ENCODE results near the gene AIG1.
"Not testable (repeated sequence)": the region's sequence is repeated elsewhere in the genome, so short reads cannot be mapped to it uniquely, and the experiment has no call there.

Gene AIG1

GRCh38 chr6:143339223-143339622 is 278.5 kb downstream of the AIG1 start:
- Histone ChIP-seq H3K4me1 (ENCODE audit: insufficient read depth, poor library complexity, severe bottlenecking) (peaks cover 38% of the 10 kb centered on the region), H3K27ac (ENCODE audit: poor library complexity, severe bottlenecking) (peak overlapping the region; percentile 97), H3K36me3 (ENCODE audit: low read depth) (peaks cover 12% of the 10 kb centered on the region), H3K27me3 (ENCODE audit: insufficient read depth, poor library complexity, severe bottlenecking) (no peaks in the 10 kb centered on the region), H3K9me3 (ENCODE audit: severe bottlenecking) (no peaks in the 10 kb centered on the region), H3K4me3 (ENCODE audit: severe bottlenecking) (no peak overlapping the region)
- TF ChIP-seq, protein P1, sequence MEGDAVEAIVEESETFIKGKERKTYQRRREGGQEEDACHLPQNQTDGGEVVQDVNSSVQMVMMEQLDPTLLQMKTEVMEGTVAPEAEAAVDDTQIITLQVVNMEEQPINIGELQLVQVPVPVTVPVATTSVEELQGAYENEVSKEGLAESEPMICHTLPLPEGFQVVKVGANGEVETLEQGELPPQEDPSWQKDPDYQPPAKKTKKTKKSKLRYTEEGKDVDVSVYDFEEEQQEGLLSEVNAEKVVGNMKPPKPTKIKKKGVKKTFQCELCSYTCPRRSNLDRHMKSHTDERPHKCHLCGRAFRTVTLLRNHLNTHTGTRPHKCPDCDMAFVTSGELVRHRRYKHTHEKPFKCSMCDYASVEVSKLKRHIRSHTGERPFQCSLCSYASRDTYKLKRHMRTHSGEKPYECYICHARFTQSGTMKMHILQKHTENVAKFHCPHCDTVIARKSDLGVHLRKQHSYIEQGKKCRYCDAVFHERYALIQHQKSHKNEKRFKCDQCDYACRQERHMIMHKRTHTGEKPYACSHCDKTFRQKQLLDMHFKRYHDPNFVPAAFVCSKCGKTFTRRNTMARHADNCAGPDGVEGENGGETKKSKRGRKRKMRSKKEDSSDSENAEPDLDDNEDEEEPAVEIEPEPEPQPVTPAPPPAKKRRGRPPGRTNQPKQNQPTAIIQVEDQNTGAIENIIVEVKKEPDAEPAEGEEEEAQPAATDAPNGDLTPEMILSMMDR (IDR thresholded peaks at IDR 0.05; ENCODE audit: poor library complexity, severe bottlenecking): no peak
- no peak for DNase-seq (ENCODE audit: low spot score)
- peak; percentile 63 for ATAC-seq (ENCODE audit: low read depth)

DNA sequence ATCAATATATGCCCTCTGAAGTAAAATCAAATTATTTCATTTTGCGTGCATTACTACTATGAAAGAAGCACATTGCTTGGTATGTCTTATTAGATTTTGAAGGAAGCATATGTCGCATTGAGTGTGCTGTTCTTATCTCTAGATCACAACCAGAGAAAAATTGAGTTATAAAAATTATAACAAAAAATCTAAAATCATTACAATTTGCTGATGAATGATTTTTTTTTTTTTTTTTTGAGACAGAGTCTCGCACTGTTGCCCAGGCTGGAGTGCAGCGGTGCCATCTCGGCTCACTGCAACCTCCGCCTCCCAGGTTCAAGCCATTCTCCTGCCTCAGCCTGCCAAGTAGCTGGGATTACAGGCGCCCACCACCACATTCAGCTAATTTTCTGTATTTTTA is 284.8 kb downstream of the AIG1 start:
- DNase-seq (ENCODE audit: low spot score); ATAC-seq (ENCODE audit: low read depth); H3K4me1 ChIP-seq (ENCODE audit: insufficient read depth, poor library complexity, severe bottlenecking); H3K4me3 ChIP-seq (ENCODE audit: severe bottlenecking); H3K27me3 ChIP-seq (ENCODE audit: insufficient read depth, poor library complexity, severe bottlenecking); H3K36me3 ChIP-seq (ENCODE audit: low read depth); H3K27ac ChIP-seq (ENCODE audit: poor library complexity, severe bottlenecking); H3K9me3 ChIP-seq (ENCODE audit: severe bottlenecking): not testable (repeated sequence)

- Histone ChIP-seq H3K4me3 (ENCODE audit: severe bottlenecking) (no peak overlapping the region), H3K36me3 (ENCODE audit: low read depth) (no peaks in the 10 kb centered on the region), H3K9me3 (ENCODE audit: severe bottlenecking) (no peaks in the 10 kb centered on the region), H3K4me1 (ENCODE audit: insufficient read depth, poor library complexity, severe bottlenecking) (peaks cover 2% of the 10 kb centered on the region), H3K27ac (ENCODE audit: poor library complexity, severe bottlenecking) (no peak overlapping the region), H3K27me3 (ENCODE audit: insufficient read depth, poor library complexity, severe bottlenecking) (no peaks in the 10 kb centered on the region)
- ATAC-seq (ENCODE audit: low read depth): no peak
- no peak for DNase-seq (ENCODE audit: low spot score)
- TF ChIP-seq, protein P1 (IDR thresholded peaks at IDR 0.05; ENCODE audit: poor library complexity, severe bottlenecking): no peak
Observed at GRCh38 chr6:143346004-143346403, 285.3 kb downstream of the AIG1 start.

GRCh38 chr6:143348531-143348930 is 287.8 kb downstream of the AIG1 start:
- H3K4me1 ChIP-seq (ENCODE audit: insufficient read depth, poor library complexity, severe bottlenecking): peaks cover 2% of the 10 kb centered on the region
- no peak overlapping the region for H3K27ac ChIP-seq (ENCODE audit: poor library complexity, severe bottlenecking)
- TF ChIP-seq, protein P1 (IDR thresholded peaks at IDR 0.05; ENCODE audit: poor library complexity, severe bottlenecking): no peak
- no peak overlapping the region for H3K4me3 ChIP-seq (ENCODE audit: severe bottlenecking)
- H3K9me3 ChIP-seq (ENCODE audit: severe bottlenecking): no peaks in the 10 kb centered on the region
- H3K27me3 ChIP-seq (ENCODE audit: insufficient read depth, poor library complexity, severe bottlenecking): no peaks in the 10 kb centered on the region
- no peak for ATAC-seq (ENCODE audit: low read depth)
- no peak for DNase-seq (ENCODE audit: low spot score)
- H3K36me3 ChIP-seq (ENCODE audit: low read depth): no peaks in the 10 kb centered on the region

DNA sequence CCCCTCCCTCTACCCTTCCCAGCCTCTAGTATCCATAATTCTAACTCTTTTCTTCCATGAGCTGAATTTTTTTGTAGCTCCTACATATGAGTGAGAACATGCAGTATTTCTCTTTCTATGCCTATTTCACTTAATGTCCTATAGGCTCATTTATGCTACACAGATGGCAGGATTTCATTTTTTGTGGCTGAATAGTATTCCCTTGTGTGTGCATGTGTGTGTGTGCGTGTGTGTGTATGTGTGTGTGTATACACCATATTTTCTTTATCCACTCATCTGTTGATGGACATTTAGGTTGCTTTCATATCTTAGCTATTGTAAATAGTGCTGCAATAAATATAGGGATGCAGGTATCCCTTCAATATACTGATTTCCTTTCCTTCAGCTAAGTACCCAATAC is 288.8 kb downstream of the AIG1 start:
- TF ChIP-seq, protein P1 (IDR thresholded peaks at IDR 0.05; ENCODE audit: poor library complexity, severe bottlenecking): no peak
- peaks cover 2% of the 10 kb centered on the region for H3K4me1 ChIP-seq (ENCODE audit: insufficient read depth, poor library complexity, severe bottlenecking)
- no peak overlapping the region for H3K4me3 ChIP-seq (ENCODE audit: severe bottlenecking)
- ATAC-seq (ENCODE audit: low read depth) (no peak), DNase-seq (ENCODE audit: low spot score) (no peak)
- peaks cover 3% of the 10 kb centered on the region for H3K9me3 ChIP-seq (ENCODE audit: severe bottlenecking)
- H3K36me3 ChIP-seq (ENCODE audit: low read depth): no peaks in the 10 kb centered on the region
- no peaks in the 10 kb centered on the region for H3K27me3 ChIP-seq (ENCODE audit: insufficient read depth, poor library complexity, severe bottlenecking)
- H3K27ac ChIP-seq (ENCODE audit: poor library complexity, severe bottlenecking): no peak overlapping the region

All from RWPE2 (cell line).